NCI-H82 treated with DMSO at 0.1 percent for 48 hours (cell line): Measurements from ENCODE around the gene AMOT.
"Not testable (repeated sequence)": the region's sequence is repeated elsewhere in the genome, so short reads cannot be mapped to it uniquely, and the experiment has no call there.

Experiments
- DNase-seq: peaks from one replicate; lab custom pipeline; 2025; ENCODE audit not compliant: unreplicated experiment; lab: John Stamatoyannopoulos, UW

AMOT gene

GRCh38 chrX:112840382-112841113 is at the start of gene AMOT:
TSS of gene AMOT (minus strand) at chrX:112840831. CDS start at chrX:112823126, 17,705 bp downstream.
- DNase-seq = peak; percentile 74

DNA sequence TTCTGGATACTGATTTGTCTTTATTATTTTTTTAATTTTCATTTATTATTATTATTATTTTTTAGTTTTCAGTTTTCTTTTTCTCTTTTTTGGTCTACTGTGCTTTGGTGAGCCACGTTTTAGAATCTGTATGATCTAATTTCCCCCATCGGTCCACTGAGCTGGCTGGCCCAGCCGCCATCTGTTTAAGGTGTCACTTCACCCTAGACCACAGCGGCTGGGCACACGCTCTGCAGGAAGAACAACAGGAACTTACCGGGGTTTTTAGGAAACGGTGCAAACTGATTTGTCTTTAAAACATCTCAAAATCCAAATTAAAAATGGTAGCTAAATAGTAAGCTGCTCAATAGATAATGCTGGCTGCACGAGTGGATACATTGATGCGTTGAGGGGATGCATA is 48.8 kb upstream of the AMOT start:
- no peak for DNase-seq

DNA sequence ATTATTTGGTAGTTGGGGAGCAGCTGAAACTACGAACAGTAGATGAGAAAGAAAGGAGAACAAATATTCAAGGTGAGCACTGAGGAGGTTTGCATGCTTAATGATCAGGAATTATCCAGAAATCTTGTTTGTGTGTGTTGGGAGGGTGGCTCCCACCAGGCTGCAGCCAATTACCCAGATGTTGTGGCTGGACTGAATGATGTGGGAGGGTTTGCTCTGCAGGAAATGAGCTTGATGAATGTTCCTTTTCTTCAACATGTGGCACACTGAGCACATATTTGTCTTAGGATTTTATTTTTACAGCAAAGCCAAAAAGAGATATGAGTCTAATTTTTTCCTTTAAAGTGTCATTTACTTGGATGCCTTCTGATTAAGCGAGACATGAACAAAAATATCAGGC is 48.3 kb upstream of the AMOT start:
- no peak for DNase-seq

- no peak for DNase-seq
These were observed 37.1 kb upstream of the AMOT start for GRCh38 chrX:112877771-112878173.

GRCh38 chrX:112874614-112875013 is 34.0 kb upstream of the AMOT start:
- DNase-seq = no peak

- no peak for DNase-seq
These were observed 33.5 kb upstream of the AMOT start for GRCh38 chrX:112874175-112874574.

DNA sequence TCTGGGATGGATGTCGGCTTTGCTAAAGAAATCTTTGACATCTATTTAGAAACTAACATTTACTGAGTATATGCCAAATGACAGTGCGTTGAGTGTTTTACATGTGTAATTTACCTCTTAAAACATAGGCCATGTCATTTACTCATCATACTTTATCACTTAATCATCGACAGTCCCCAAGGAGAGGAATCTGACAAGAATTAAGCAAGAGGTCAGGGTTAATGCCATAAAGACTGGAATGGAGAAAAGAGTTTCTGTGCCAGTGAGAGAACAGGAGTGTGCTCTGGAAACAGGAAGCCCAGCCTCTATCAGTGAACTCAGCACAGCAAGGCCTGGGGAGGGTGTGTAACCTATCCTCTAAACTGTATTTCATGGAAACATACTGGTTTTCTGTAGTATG is 28.0 kb upstream of the AMOT start:
- DNase-seq = no peak

DNA sequence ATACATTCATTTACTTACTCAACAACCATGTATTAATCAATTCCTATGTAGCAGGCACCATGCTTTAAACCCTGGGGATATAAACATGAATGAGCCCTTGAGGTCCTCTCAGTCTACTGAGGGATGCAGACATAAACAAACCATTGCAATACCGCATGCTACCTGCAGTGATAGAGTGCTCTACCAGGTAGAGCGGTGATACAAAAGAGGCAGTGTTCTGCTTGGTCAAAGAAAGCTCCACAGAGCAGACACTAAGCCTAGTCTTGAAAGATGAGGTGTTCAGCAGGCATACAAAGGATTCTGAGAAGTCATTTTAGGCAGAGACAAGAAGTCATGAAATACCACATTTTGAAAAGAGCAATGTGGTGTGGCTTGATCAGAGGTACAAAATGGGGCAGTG is 26.9 kb upstream of the AMOT start:
- DNase-seq = no peak

- no peak for DNase-seq
These were observed 25.5 kb upstream of the AMOT start for GRCh38 chrX:112866175-112866574.

DNA sequence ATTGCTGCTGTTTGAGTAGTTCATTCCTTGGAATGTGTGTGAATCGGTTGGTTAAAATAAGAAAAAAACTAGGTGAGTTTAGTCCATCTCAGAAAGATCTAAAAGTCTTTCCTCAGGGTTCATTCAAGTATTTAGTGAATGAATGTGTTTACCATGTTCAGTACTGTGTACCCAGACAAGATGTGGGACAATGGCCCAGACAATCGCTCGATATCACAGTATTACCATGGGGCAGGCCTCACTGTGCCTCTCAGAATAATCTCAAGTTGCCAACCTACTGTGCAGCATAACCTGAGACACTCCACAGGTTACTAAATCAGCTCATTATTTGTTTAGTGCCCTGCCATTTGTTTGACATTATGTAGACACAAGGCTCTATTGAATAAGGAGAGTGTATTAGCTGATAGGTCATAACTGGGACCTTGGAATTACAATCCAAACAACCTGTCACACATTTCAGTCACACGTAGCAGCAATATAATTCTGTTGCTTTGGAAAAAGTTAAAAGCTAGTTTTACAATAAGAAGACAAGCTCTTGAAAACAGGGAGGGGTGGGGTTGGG is 24.9 kb upstream of the AMOT start:
- no peak for DNase-seq

DNA sequence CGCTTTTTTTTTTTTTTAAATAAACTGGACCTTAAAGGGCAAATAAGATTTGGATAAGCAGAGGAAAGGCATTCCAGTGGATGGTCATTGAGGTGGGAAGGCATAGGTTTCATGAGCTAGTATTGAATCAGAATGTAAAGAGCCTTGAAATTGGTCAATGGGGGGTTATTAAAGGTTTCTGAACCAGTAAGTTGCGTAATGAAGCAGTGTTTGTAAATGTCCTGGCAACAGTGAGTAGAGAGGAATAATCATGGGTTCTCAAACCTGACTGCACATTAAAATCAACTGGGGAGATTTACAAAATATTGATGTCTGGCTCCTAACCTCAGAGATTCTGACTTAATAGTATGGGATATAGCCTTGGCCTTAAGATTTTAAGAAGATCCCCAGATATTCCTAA is 23.2 kb upstream of the AMOT start:
- no peak for DNase-seq

DNA sequence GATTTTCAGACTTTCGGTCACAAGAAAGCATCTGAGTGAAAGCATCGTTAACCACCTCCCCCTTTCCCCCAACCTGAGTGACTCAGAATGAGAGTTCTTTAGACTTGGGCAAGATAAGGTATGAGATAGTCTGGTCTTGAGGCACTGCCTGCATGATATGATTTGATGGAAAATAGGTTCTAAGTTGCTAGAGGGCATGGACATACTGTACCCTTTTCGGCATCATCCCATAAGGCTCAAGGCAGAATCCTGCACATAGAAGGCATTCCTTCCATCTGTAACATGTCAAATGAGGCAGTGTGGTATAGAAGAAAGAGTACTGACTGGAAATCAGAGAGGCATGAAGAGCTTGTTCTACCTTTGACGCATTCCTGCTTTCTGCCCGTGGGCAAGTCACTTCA is 16.8 kb upstream of the AMOT start:
- DNase-seq = no peak

DNA sequence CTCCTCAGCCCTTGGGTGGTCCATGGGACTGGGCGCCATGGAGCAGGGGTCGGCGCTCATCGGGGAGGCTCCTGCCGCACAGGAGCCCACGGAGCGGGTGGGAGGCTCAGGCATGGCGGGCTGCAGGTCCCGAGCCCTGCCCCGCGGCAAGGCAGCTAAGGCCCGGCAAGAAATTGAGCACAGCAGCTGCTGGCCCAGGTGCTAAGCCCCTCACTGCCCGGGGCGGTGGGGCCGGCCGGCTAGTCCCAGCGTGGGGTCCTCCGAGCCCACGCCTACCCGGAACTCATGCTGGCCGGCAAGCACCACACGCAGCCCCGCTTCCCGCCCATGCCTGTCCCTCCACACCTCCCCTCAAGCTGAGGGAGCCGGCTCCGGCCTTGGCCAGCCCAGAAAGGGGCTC is 14.3 kb upstream of the AMOT start:
- DNase-seq = not testable (repeated sequence)

DNA sequence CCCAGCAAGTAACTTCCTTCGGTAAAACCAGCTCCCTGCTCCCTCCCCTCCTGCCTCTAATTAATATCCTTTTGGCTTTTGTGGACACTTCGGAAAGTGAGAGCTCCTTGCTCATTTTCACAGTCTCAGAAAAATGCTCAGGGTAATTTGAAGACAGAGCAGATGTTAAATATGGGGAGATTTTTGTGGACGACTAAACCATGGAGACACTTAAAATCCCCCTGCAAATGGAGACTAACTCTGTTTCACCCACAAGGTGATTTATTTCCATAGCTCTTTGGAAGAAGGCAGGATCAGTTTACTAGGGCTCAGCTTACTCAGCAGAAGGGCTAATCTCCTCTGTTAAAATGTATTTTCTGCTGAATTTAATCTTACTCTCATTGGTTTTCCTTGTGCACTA is 12.2 kb upstream of the AMOT start:
- DNase-seq = no peak

- no peak for DNase-seq
These were observed 11.2 kb upstream of the AMOT start for GRCh38 chrX:112851806-112852205.

DNA sequence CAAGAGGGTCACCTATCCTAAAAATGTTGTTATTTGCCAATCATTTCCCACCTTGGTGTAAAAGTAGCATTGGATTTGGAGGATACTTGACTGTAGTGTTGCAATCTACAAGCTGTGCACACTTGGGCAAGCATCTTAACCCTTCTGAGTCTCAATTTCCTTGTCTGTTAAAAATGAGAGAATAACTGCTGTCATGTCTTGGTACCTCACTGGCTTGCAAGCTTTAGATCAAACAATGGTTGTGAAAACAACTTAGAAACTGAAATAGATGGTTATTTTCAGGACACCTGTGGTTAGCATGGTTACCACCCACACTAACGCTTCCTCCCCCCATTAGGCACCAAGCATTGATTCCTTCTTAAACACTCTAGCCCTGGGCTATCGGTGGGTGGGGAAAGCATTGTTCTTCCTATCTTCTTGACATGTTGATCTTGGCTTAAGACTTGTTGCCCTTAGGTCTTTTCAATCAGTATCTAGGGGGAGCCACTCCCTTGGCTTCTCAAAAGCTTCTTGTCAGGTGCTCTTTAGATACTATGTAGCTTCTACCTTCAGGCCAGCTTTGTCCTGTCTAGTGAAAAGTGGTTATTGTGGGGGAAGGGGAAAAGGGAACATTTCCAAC is 10.6 kb upstream of the AMOT start:
- no peak for DNase-seq

- DNase-seq = no peak
These were observed 8.4 kb upstream of the AMOT start for GRCh38 chrX:112849016-112849415.

- no peak for DNase-seq
These were observed 6.2 kb upstream of the AMOT start for GRCh38 chrX:112846782-112847181.

DNA sequence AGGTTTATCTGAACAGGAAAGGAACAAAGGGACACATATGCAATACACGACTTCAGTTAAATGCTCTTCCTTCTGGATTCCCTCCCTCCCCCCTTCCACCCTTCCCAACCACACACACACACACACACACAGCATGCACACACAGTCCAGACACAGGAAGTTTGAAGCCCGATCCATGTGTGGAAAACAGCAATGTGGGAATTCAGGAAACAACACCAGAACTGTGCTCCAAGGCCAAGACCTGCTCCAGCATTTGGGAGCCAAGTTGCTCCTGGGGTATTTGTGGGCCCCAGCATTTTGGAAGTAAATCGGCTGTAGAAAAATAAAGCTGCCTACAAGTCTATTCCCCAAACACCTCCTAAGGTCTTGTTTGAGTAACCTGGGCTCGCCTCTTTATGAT is 5.6 kb upstream of the AMOT start:
- no peak for DNase-seq

DNA sequence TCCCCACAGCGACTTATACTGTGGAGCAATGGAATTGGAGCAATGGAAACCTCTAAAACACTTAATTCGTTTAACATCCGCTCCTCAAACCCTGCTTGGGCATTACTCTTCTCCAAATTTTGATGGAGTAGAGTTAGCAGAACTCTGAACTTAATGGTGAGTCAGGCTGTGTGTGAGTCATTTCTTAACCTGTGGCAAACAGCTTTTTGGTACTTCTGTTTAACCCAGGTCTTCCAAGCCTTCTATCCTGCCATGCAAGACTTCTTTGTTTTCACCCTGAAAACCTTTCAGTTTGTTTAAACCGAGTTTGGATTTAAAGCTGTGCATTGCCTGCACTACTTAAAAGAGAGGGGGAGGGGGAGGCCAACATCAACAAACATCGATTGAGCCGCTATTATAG is 3.6 kb upstream of the AMOT start:
- no peak for DNase-seq

DNA sequence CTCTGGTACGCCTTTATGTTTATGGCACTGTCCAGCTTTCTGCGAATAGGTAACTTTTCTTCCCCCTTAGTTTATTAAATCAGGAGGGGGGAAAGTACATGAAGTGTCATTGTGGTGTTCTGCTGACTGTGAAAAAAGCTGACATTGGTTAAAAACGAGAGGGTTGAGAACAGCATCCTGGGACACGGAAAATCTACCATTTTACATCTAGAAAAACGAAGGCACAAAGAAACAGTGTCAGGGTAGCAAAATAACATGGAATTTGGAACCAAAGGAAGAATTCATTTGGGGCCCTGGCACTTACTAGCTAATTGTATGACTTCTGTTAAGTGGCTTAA is 1.2 kb upstream of the AMOT start:
- DNase-seq = no peak

- peak; percentile 83 for DNase-seq
These were observed 636 bp upstream of the AMOT start for GRCh38 chrX:112841114-112841819.
